Suprapubic skin (tissue), 4 donors: ENCODE results near the gene ENPP3. TPM values are rescaled to one million over a fixed set of nuclear protein-coding genes. Genes with fewer than 3 reads are reported as not detected.

Experiments
- DNase-seq, 2 donors: peaks; one replicate each; pipeline ENCODE4 v3.0.0-alpha.2; 2019; ENCODE audit warnings: low spot score in 2 of 2
- H3K27ac ChIP-seq: fragments of 200-600 bp; sonication (generic); one replicate; pipeline ENCODE4 v1.5.1; 2019
- H3K27me3 ChIP-seq: fragments of 200-600 bp; sonication (generic); one replicate; pipeline ENCODE4 v1.5.1; 2019
- H3K36me3 ChIP-seq: fragments of 200-600 bp; sonication (generic); one replicate; pipeline ENCODE4 v1.5.1; 2019
- H3K4me1 ChIP-seq: fragments of 200-600 bp; sonication (generic); one replicate; pipeline ENCODE4 v1.5.1; 2019
- H3K4me3 ChIP-seq: fragments of 200-600 bp; sonication (generic); one replicate; pipeline ENCODE4 v1.5.1; 2019; ENCODE audit warnings: mild to moderate bottlenecking
- H3K9me3 ChIP-seq: fragments of 200-600 bp; sonication (generic); one replicate; pipeline ENCODE4 v1.5.1; 2019
- CTCF ChIP-seq, 2 donors: fragments of 200-600 bp in 1 of 2; fragments of 450-650 bp in 1 of 2; sonication (generic) in 1 of 2; IDR thresholded peaks; one replicate each; pipeline ENCODE4 v1.5.1; 2016 to 2019; ENCODE audit warnings: antibody characterized with exemption in 2 of 2, mild to moderate bottlenecking in 1 of 2, moderate library complexity in 1 of 2
- EP300 ChIP-seq: sonication (generic); formaldehyde crosslinking; IDR thresholded peaks from one replicate; pipeline ENCODE4 v1.6.1; 2017; ENCODE audit warnings: antibody characterized with exemption
- POLR2A ChIP-seq, 2 donors: fragments of 450-650 bp; IDR thresholded peaks; one replicate each; pipeline ENCODE4 v1.6.1; 2017; ENCODE audit warnings: antibody characterized with exemption in 2 of 2, mild to moderate bottlenecking in 2 of 2, moderate library complexity in 2 of 2
- POLR2AphosphoS5 ChIP-seq, 3 donors: sonication (generic); formaldehyde crosslinking; IDR thresholded peaks; one replicate each; pipeline ENCODE4 v1.6.1; 2017; ENCODE audit warnings: antibody characterized with exemption in 3 of 3
- WGBS: methylation state at CpG from one replicate; pipeline ENCODE4 v1.1.5; 2018; 5-methylcytosine and 5-hydroxymethylcytosine counted together
- total RNA-seq, 4 donors: library from RNA; depleted of rRNA; stranded (reverse); fragments of >200 nt; gene quantifications; one replicate each; pipeline ENCODE4 v1.1.0, GENCODE V29; 2016

The ENPP3 gene
- total RNA-seq, 4 donors from 2014 or later, result 0.15 to 3.1 (median 0.68) TPM

GRCh38 chr6:131685266-131685780 is 48.2 kb downstream of the ENPP3 start:
- WGBS, result 93% methylated on average over 4 of the region's 4 CpGs
- TF ChIP-seq POLR2A (IDR thresholded peaks at IDR 0.05) (no peak), POLR2AphosphoS5 (IDR thresholded peaks at IDR 0.05) (no peak), EP300 (no peak), CTCF (IDR thresholded peaks at IDR 0.05) (no peak)

GRCh38 chr6:131687022-131687421 is 49.9 kb downstream of the ENPP3 start:
- Histone ChIP-seq H3K4me3 (no peak overlapping the region), H3K27me3 (no peaks in the 10 kb centered on the region), H3K36me3 (no peaks in the 10 kb centered on the region), H3K4me1 (no peaks in the 10 kb centered on the region), H3K27ac (no peak overlapping the region), H3K9me3 (no peaks in the 10 kb centered on the region)
- TF ChIP-seq POLR2AphosphoS5 (IDR thresholded peaks at IDR 0.05) (no peak), POLR2A (IDR thresholded peaks at IDR 0.05) (no peak), EP300 (no peak), CTCF (IDR thresholded peaks at IDR 0.05) (no peak)
- 79% methylated on average over 3 of the region's 3 CpGs for WGBS
- DNase-seq, result no peak

More at GRCh38 chr6:131685266-131685780, 48.2 kb downstream of the ENPP3 start:
- DNase-seq, result no peak
- Histone ChIP-seq H3K27ac (no peak overlapping the region), H3K4me1 (no peaks in the 10 kb centered on the region), H3K9me3 (no peaks in the 10 kb centered on the region), H3K4me3 (no peak overlapping the region), H3K36me3 (no peaks in the 10 kb centered on the region), H3K27me3 (no peaks in the 10 kb centered on the region)

GRCh38 chr6:131688286-131688685 is 51.2 kb downstream of the ENPP3 start:
- Histone ChIP-seq H3K4me3 (no peak overlapping the region), H3K4me1 (no peaks in the 10 kb centered on the region), H3K36me3 (no peaks in the 10 kb centered on the region), H3K9me3 (no peaks in the 10 kb centered on the region), H3K27ac (no peak overlapping the region), H3K27me3 (no peaks in the 10 kb centered on the region)
- WGBS, result 71% methylated on average over 1 of the region's 1 CpG
- TF ChIP-seq EP300 (no peak), CTCF (IDR thresholded peaks at IDR 0.05) (no peak), POLR2AphosphoS5 (IDR thresholded peaks at IDR 0.05) (no peak), POLR2A (IDR thresholded peaks at IDR 0.05) (no peak)
- no peak for DNase-seq

- H3K36me3 ChIP-seq, result no peaks in the 10 kb centered on the region
- H3K9me3 ChIP-seq, result no peaks in the 10 kb centered on the region
- H3K4me3 ChIP-seq, result no peak overlapping the region
- no peak for DNase-seq
- no peaks in the 10 kb centered on the region for H3K4me1 ChIP-seq
- WGBS, result 57% methylated on average over 1 of the region's 1 CpG
- H3K27ac ChIP-seq, result no peak overlapping the region
- TF ChIP-seq POLR2AphosphoS5 (IDR thresholded peaks at IDR 0.05), result no peak
- no peak for TF ChIP-seq POLR2A (IDR thresholded peaks at IDR 0.05)
- no peak for TF ChIP-seq CTCF (IDR thresholded peaks at IDR 0.05)
- no peak for TF ChIP-seq EP300
- H3K27me3 ChIP-seq, result no peaks in the 10 kb centered on the region
Measured at GRCh38 chr6:131692031-131692430, 54.9 kb downstream of the ENPP3 start.

GRCh38 chr6:131692589-131692988 is 55.5 kb downstream of the ENPP3 start:
- H3K27me3 ChIP-seq, result no peaks in the 10 kb centered on the region
- no peak for DNase-seq
- H3K9me3 ChIP-seq, result no peaks in the 10 kb centered on the region
- H3K36me3 ChIP-seq, result no peaks in the 10 kb centered on the region
- no peak overlapping the region for H3K27ac ChIP-seq
- no peak overlapping the region for H3K4me3 ChIP-seq
- H3K4me1 ChIP-seq, result no peaks in the 10 kb centered on the region
- no peak for TF ChIP-seq POLR2A (IDR thresholded peaks at IDR 0.05)
- TF ChIP-seq CTCF (IDR thresholded peaks at IDR 0.05), result no peak
- no peak for TF ChIP-seq POLR2AphosphoS5 (IDR thresholded peaks at IDR 0.05)
- no peak for TF ChIP-seq EP300
